AG04449 (cell line): ENCODE data around the gene MEIS3.

Experiments used
- CTCF ChIA-PET: fragments of 350-600 bp; formaldehyde crosslinking; extraction: SDS; loops from one replicate; lab custom pipeline; 2021; ENCODE audit warnings: antibody characterized with exemption; lab: Yijun Ruan, JAX
- POLR2A ChIA-PET: fragments of 400-600, 350-600 bp; formaldehyde crosslinking; extraction: SDS; loops from one replicate; lab custom pipeline; 2020; ENCODE audit warnings: antibody characterized with exemption, inconsistent platforms; lab: Yijun Ruan, JAX
- DNase-seq: peaks from one replicate; pipeline ENCODE4 v3.0.0-alpha.2; 2010; ENCODE audit warnings: low read depth, low spot score
- H3K4me3 ChIP-seq: 2 replicates; pipeline ENCODE4 v1.5.1; 2011; ENCODE audit warnings: low read depth, mild to moderate bottlenecking, control low read depth, low read length
- TF ChIP-seq, protein P1 (sequence below): IDR thresholded peaks from one replicate; pipeline ENCODE4 v1.5.1; 2011; ENCODE audit warnings: mild to moderate bottlenecking, moderate library complexity, low read length, control low read depth, inconsistent platforms; ENCODE audit not compliant: insufficient read depth; ENCODE audit errors: missing control alignments

Gene MEIS3

DNA sequence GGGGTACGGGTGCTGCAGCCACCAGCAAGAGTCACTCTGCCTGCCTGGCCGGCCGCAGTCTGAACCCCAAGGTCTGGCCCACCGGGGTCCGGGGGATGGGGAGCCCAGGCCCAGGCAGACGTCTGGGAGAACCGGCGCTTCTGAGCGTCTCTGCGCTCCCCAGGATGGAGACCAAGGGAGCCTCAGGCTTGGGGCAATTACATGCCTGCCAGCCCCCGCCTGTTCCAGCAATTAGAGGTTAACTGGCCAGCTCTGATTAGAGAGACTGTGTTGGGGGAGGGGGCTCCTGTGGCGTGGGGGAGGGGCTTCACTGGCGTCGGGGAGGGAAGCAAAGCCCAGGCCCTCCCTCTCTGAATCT lies 11.9 kb downstream of the MEIS3 start:
- ChIA-PET CTCF (no interaction called here), POLR2A (no interaction called here)
- H3K4me3 ChIP-seq, result no peak overlapping the region
- TF ChIP-seq, protein P1, sequence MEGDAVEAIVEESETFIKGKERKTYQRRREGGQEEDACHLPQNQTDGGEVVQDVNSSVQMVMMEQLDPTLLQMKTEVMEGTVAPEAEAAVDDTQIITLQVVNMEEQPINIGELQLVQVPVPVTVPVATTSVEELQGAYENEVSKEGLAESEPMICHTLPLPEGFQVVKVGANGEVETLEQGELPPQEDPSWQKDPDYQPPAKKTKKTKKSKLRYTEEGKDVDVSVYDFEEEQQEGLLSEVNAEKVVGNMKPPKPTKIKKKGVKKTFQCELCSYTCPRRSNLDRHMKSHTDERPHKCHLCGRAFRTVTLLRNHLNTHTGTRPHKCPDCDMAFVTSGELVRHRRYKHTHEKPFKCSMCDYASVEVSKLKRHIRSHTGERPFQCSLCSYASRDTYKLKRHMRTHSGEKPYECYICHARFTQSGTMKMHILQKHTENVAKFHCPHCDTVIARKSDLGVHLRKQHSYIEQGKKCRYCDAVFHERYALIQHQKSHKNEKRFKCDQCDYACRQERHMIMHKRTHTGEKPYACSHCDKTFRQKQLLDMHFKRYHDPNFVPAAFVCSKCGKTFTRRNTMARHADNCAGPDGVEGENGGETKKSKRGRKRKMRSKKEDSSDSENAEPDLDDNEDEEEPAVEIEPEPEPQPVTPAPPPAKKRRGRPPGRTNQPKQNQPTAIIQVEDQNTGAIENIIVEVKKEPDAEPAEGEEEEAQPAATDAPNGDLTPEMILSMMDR, result no peak
- DNase-seq, result no peak

DNA sequence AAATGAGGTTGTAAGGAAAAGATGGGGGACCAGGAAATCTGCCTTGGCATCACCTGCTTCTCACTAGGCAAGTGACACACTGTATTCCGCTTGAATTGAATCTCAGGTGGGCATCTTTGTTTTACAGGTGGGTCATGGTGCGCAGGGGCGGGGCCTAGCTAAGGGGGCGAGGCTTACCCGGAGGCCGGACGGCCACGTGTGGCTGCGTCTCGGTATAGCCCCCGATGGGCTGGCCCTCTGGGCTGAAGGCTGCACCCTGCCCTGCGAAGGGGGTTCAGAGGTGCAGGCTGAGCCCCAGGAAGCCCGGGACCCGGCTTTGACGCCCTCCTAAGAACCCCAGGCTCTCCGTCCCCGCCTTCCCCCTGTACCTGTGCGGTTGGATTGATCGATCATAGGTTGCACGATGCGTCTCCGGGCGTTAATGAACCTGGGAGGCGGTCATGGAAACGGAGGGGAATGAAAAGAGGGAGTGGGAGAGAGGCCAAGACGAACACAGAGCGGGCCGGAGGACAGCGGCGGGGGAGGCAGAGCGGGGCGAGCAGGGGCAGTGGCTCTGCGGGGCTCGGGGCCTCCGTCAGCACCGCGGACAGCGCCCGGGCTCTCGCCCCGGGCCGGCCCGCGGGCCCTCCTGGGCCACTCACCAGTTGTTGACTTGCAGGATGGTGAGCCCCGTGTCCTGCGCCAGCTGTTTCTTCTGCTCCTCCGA lies 12.5 kb downstream of the MEIS3 start:
- ChIA-PET CTCF (no interaction called here), POLR2A (no interaction called here)
- H3K4me3 ChIP-seq, result no peak overlapping the region
- no peak for DNase-seq
- TF ChIP-seq, protein P1, result no peak

DNA sequence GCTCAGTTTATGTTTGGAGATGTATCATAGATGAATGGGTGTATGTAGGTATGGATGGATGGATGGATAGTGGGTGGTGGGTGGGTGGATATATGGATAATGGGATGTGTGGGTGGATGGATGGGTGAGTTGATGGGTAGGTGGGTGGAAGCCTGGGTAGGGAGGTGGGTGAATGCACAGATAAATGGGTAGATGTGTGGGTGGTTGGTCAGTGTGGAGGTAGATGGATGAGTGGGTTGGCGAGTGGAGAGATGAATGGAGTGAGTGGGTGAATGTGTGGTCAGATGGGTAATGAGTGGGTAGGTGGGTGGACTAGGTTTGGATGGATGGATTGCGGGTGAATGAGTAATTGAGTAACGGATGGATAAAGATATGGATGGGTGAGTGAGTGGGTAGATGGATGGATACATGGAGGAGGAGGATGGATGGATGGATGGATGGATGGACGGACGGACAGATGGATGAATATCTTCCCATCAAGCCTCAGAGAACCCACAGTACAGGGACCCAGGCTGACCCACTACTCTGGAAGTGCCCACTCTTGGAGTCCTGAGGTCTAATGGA lies 13.4 kb downstream of the MEIS3 start:
- TF ChIP-seq, protein P1, result no peak
- CTCF ChIA-PET, result no interaction called here
- no peak for DNase-seq
- H3K4me3 ChIP-seq, result no peak overlapping the region
- POLR2A ChIA-PET, result no interaction called here

GRCh38 chr19:47405197-47405550 lies 14.2 kb downstream of the MEIS3 start:
- ChIA-PET POLR2A (no interaction called here), CTCF (interaction anchor here (1.2 kb wide), 1 partner anchor 13 kb away, joined by 7 read pairs; no protein-coding TSS in a partner anchor)
- DNase-seq, result no peak
- no peak overlapping the region for H3K4me3 ChIP-seq
- TF ChIP-seq, protein P1, result no peak

- POLR2A ChIA-PET, result no interaction called here
- no peak for DNase-seq
- CTCF ChIA-PET, result interaction anchor here (1.2 kb wide), 1 partner anchor 13 kb away, joined by 7 read pairs; no protein-coding TSS in a partner anchor
Observed at GRCh38 chr19:47404334-47405196, 14.8 kb downstream of the MEIS3 start.

More at GRCh38 chr19:47404334-47405196, 14.8 kb downstream of the MEIS3 start:
- H3K4me3 ChIP-seq, result no peak overlapping the region
- TF ChIP-seq, protein P1, result no peak
